ENCODE results near the gene GIN1. TPM values are rescaled to one million over a fixed set of nuclear protein-coding genes. Genes with fewer than 3 reads are reported as not detected.
A peak's percentile ranks its signal among the peaks of the same experiment; 100 is the strongest.

The GIN1 gene
- total and polyA plus RNA-seq, 9 of the 15 experiments (the other 6 are each of a cell fraction or from before 2014, with no cell fraction given): 2.4 to 9.8 (median 7.8) TPM

- TF ChIP-seq ARID3B (CRISPR knock-in tag; IDR thresholded peaks at IDR 0.05; ENCODE audit: borderline replicate concordance) (no peak), ZNF121 (CRISPR knock-in tag; conservative IDR thresholded peaks at IDR 0.05) (no peak), STAG1 (CRISPR knock-in tag; IDR thresholded peaks at IDR 0.05; ENCODE audit: borderline replicate concordance) (no peak), DLX4 (CRISPR knock-in tag; IDR thresholded peaks at IDR 0.05) (no peak), PCBP2 (IDR thresholded peaks at IDR 0.05; ENCODE audit: low read depth, low read length, poor library complexity, severe bottlenecking) (no peak), CBX3 (IDR thresholded peaks at IDR 0.05; ENCODE audit: borderline replicate concordance in 1 of 2, low read length in 2 of 2) (peak in 1 of 2 experiments; percentile 94; a peak in 2 of 3 replicates), PHF20 (IDR thresholded peaks at IDR 0.05; ENCODE audit: partially characterized antibody) (peak; percentile 73), MEIS2 (IDR thresholded peaks at IDR 0.05; ENCODE audit: partially characterized antibody) (peak; percentile 88), EWSR1 (IDR thresholded peaks at IDR 0.05; ENCODE audit: borderline replicate concordance, low read depth, partially characterized antibody) (no peak), SMAD2 (IDR thresholded peaks at IDR 0.05; ENCODE audit: low read depth, low read length) (no peak), ZNF146 (CRISPR knock-in tag; IDR thresholded peaks at IDR 0.05; ENCODE audit: unreplicated experiment) (no peak), ZNF551 (CRISPR knock-in tag; IDR thresholded peaks at IDR 0.05) (no peak), TBP (optimal IDR thresholded peaks at IDR 0.05; ENCODE audit: low read depth, low read length) (peak; percentile 84), EZH2 (IDR thresholded peaks at IDR 0.05; ENCODE audit: borderline replicate concordance, low read depth, low read length) (no peak), ETV6 (IDR thresholded peaks at IDR 0.05; ENCODE audit: borderline replicate concordance in 1 of 2, low read depth in 2 of 2, low read length in 1 of 2) (no peak; a peak in 1 of 4 replicates), ETV6 (CRISPR knock-in tag; IDR thresholded peaks at IDR 0.05; ENCODE audit: borderline replicate concordance) (peak; percentile 73; the same call in 1 of the 2 replicates), ZFP36 (IDR thresholded peaks at IDR 0.05; ENCODE audit: low read depth, low read length, partially characterized antibody) (peak; percentile 25), TEAD2 (tag; IDR thresholded peaks at IDR 0.05) (no peak), ZNF384 (IDR thresholded peaks at IDR 0.05; ENCODE audit: low read depth, low read length) (no peak), HMG20B (CRISPR knock-in tag; IDR thresholded peaks at IDR 0.05) (no peak), MTA2 (IDR thresholded peaks at IDR 0.05; ENCODE audit: low read depth) (no peak), SOX6 (IDR thresholded peaks at IDR 0.05) (peak; percentile 85), CHD4 (IDR thresholded peaks at IDR 0.05; ENCODE audit: insufficient read depth, insufficient replicate concordance, low read depth, low read length, poor library complexity, severe bottlenecking) (no peak), CBFB (CRISPR knock-in tag; IDR thresholded peaks at IDR 0.05) (no peak), CBX5 (IDR thresholded peaks at IDR 0.05; ENCODE audit: borderline replicate concordance, low read depth) (no peak), PCBP1 (IDR thresholded peaks at IDR 0.05; ENCODE audit: low read depth, low read length, poor library complexity, severe bottlenecking) (no peak), ZNF175 (CRISPR knock-in tag; IDR thresholded peaks at IDR 0.05; ENCODE audit: low read depth) (no peak), MEF2A (IDR thresholded peaks at IDR 0.05; ENCODE audit: control insufficient read depth, low read depth, low read length) (no peak)
These were observed at the start of gene GIN1, which contains the start of gene PPIP5K2 (continued) for GRCh38 chr5:103119765-103120606.
